K562 (cell line): ENCODE data around the gene MME. TPM values are rescaled to one million over a fixed set of nuclear protein-coding genes. Genes with fewer than 3 reads are reported as not detected.

ENCODE experiments used
- ATAC-seq: fragments of 200-7000 bp; cut with Tn5 transposase; 3 replicates; pipeline ENCODE4 v1.9.1; 2020; ENCODE audit warnings: moderate library complexity
- BruUV-seq: library from RNA; stranded (reverse); fragments of 400-500 nt; replicated peaks from 2 replicates; lab custom pipeline; 2021; lab: Mats Ljungman, UMichigan
- CTCF ChIA-PET: fragments of 300-600 bp; formaldehyde crosslinking; extraction: SDS; loops from one replicate; lab custom pipeline; 2021; ENCODE audit warnings: low intra/inter-chr PET ratio; lab: Yijun Ruan, JAX
- POLR2A ChIA-PET: fragments of 300-600, 350-650 bp; sonication (Branson Sonifier 250); formaldehyde crosslinking; extraction: SDS; loops from one replicate; lab custom pipeline; 2021; ENCODE audit warnings: antibody characterized with exemption, inconsistent platforms; lab: Yijun Ruan, JAX
- DNase-seq, 4 experiments: peaks; one replicate each; pipeline versions ENCODE4 v3.0.0 to v3.0.0-alpha.2; 2011 to 2018; ENCODE audit warnings: low spot score in 3 of 4, mixed read lengths in 3 of 4; ENCODE audit errors: extremely low read depth in 1 of 4
- FAIRE-seq: peaks from 2 replicates; lab custom pipeline; 2011; peaks lifted over from hg19 to GRCh38; lab: Jason Lieb, UNC
- H2AFZ ChIP-seq: 2 replicates; pipeline ENCODE4 v1.6.0; 2011; ENCODE audit warnings: low read depth, low read length, control low read depth, inconsistent platforms
- H3K27ac ChIP-seq: fragments of 200-600 bp; 3 replicates; pipeline ENCODE4 v1.8.0; 2011; ENCODE audit warnings: low read depth, mild to moderate bottlenecking, control low read depth, inconsistent platforms, low read length, moderate library complexity, mixed read lengths; ENCODE audit errors: extremely low read depth
- H3K27me3 ChIP-seq, 2 experiments: fragments of 300-600 bp in 1 of 2; 2 replicates in 1 of 2; 3 replicates in 1 of 2; pipeline versions ENCODE4 v1.6.0 to v1.8.0; 2011; ENCODE audit warnings: inconsistent platforms in 2 of 2, low read length in 2 of 2, mild to moderate bottlenecking in 1 of 2, mixed read lengths in 1 of 2, moderate library complexity in 1 of 2; ENCODE audit not compliant: control insufficient read depth in 2 of 2, insufficient read depth in 2 of 2
- H3K36me3 ChIP-seq: fragments of 300-600 bp; 3 replicates; pipeline ENCODE4 v1.8.0; 2011; ENCODE audit warnings: mild to moderate bottlenecking, low read length, inconsistent platforms; ENCODE audit not compliant: control insufficient read depth, insufficient read depth
- H3K4me1 ChIP-seq, 2 experiments: fragments of 200-600 bp in 1 of 2; replicated peaks in 1 of 2; 2 replicates in 1 of 2; 3 replicates in 1 of 2; pipeline versions ENCODE4 v1.5.1 to v1.8.0; 2011; ENCODE audit warnings: inconsistent platforms in 2 of 2, low read length in 2 of 2, mild to moderate bottlenecking in 1 of 2, mixed read lengths in 1 of 2, moderate library complexity in 1 of 2; ENCODE audit not compliant: control insufficient read depth in 2 of 2, insufficient read depth in 2 of 2
- H3K4me2 ChIP-seq: 2 replicates; pipeline ENCODE4 v1.6.1; 2011; ENCODE audit warnings: low read length, control low read depth, inconsistent platforms, mixed read lengths; ENCODE audit not compliant: insufficient read depth
- H3K4me3 ChIP-seq: fragments of 200-600 bp; sonication (generic), shearing (Covaris generic); 2 replicates; pipeline ENCODE4 v1.5.1; 2016; ENCODE audit warnings: control low read depth, inconsistent platforms
- H3K79me2 ChIP-seq: fragments of 200-600 bp; 3 replicates; pipeline ENCODE4 v1.8.0; 2011; ENCODE audit warnings: low read length, inconsistent platforms; ENCODE audit not compliant: control insufficient read depth, insufficient read depth
- H3K9ac ChIP-seq, 2 experiments: 2 replicates each; pipeline versions ENCODE4 v1.6.0 to v1.6.1; 2011; ENCODE audit warnings: low read depth in 2 of 2, low read length in 2 of 2, control low read depth in 1 of 2, inconsistent platforms in 1 of 2, mild to moderate bottlenecking in 1 of 2, mixed read lengths in 1 of 2; ENCODE audit not compliant: insufficient read depth in 1 of 2
- H3K9me1 ChIP-seq: one replicate; pipeline ENCODE4 v1.6.0; 2011; ENCODE audit warnings: inconsistent platforms, mild to moderate bottlenecking, low read length, moderate library complexity; ENCODE audit not compliant: control insufficient read depth, insufficient read depth
- H3K9me3 ChIP-seq: replicated peaks from 2 replicates; pipeline ENCODE4 v1.5.1; 2011; ENCODE audit warnings: low read depth, low read length, inconsistent platforms; ENCODE audit not compliant: control insufficient read depth, insufficient read depth
- H4K20me1 ChIP-seq: replicated peaks from 2 replicates; pipeline ENCODE4 v1.6.1; 2011; ENCODE audit warnings: low read length, inconsistent platforms, mixed read lengths; ENCODE audit not compliant: control insufficient read depth, insufficient read depth
- ADNP ChIP-seq: fragments of 200-800 bp; sonication (Bioruptor generic); IDR thresholded peaks from 2 replicates; pipeline ENCODE4 v1.6.1; 2016; ENCODE audit warnings: missing genetic modification characterization, missing compliant biosample characterization
- HCFC1 ChIP-seq: IDR thresholded peaks from 2 replicates; pipeline ENCODE4 v1.6.1; 2012; ENCODE audit warnings: low read depth, low read length, improper control_type of control experiment
- HEY1 ChIP-seq: fragments of 250-450 bp; sonication (Bioruptor Pico); IDR thresholded peaks from 2 replicates; pipeline ENCODE4 v1.5.0; 2020; ENCODE audit warnings: mild to moderate bottlenecking, moderate library complexity, borderline replicate concordance
- NONO ChIP-seq, 2 experiments: fragments of 200-400 bp in 1 of 2; fragments of 450-650 bp in 1 of 2; formaldehyde crosslinking in 1 of 2; IDR thresholded peaks; 2 replicates each; pipeline ENCODE4 v1.6.1; 2017; ENCODE audit warnings: low read depth in 2 of 2, mild to moderate bottlenecking in 2 of 2, moderate library complexity in 2 of 2, low read length in 1 of 2
- POLR2AphosphoS5 ChIP-seq: IDR thresholded peaks from 2 replicates; pipeline ENCODE4 v1.6.1; 2011; ENCODE audit warnings: mild to moderate bottlenecking, low read depth, low read length, moderate library complexity; ENCODE audit not compliant: control insufficient read depth, insufficient read depth
- RBM14 ChIP-seq: fragments of 200-400 bp; formaldehyde crosslinking; IDR thresholded peaks from 2 replicates; pipeline ENCODE4 v1.6.1; 2018; ENCODE audit warnings: low read depth, mild to moderate bottlenecking, low read length, moderate library complexity, borderline replicate concordance; ENCODE audit not compliant: insufficient read depth
- ZC3H4 ChIP-seq: sonication (generic); formaldehyde crosslinking; IDR thresholded peaks from 2 replicates; pipeline ENCODE4 v1.9.0; 2021; ENCODE audit warnings: missing genetic modification reagents, borderline replicate concordance
- ZNF239 ChIP-seq: fragments of 250-450 bp; sonication (Bioruptor Pico); IDR thresholded peaks from 2 replicates; pipeline ENCODE4 v1.4.0; 2020; ENCODE audit warnings: mild to moderate bottlenecking
- ZNF444 ChIP-seq: fragments of 250-450 bp; sonication (Bioruptor Pico); IDR thresholded peaks from 2 replicates; pipeline ENCODE4 v1.4.0; 2020; ENCODE audit warnings: mild to moderate bottlenecking, moderate library complexity
- WGBS: fragments of 100-300 bp; shearing (Covaris generic); methylation state at CpG from one replicate; pipeline ENCODE4 v1.1.6; 2016; ENCODE audit warnings: low coverage, mixed read lengths; ENCODE audit not compliant: insufficient coverage; ENCODE audit errors: missing lambda C conversion rate; 5-methylcytosine and 5-hydroxymethylcytosine counted together
- in situ Hi-C: fragments of 300-500 bp; cut with MboI; formaldehyde crosslinking; loops from 4 replicates; pipeline ENCODE4 v1.15.0; 2018; ENCODE audit warnings: inconsistent platforms, mixed read lengths
- intact Hi-C: fragments of 100-400 bp; cut with micrococcal nuclease; formaldehyde crosslinking; loops from 2 replicates; pipeline ENCODE4 v1.14.2; 2022
- polyA plus RNA-seq, 8 experiments: library from polyadenylated mRNA; depleted of rRNA in 4 of 8; stranded (reverse) in 5 of 8; unstranded in 3 of 8; fragments of >200 nt; fragmentation: Nextera tagmentation in 2 of 8; fragmentation: Illumina TruSeq in 1 of 8; extraction: Ambion mirVana in 2 of 8; extraction: Trizol in 1 of 8; gene quantifications; 2 replicates each; pipeline versions ENCODE4 v1.2.1 to v1.2.3, GENCODE V29; 2011 to 2014; ENCODE audit warnings: inconsistent platforms in 1 of 8, missing spikeins in 1 of 8
- total RNA-seq, 7 experiments: library from RNA; depleted of rRNA in 6 of 7; stranded (reverse); fragments of >200 nt in 6 of 7; fragmentation: Illumina TruSeq in 2 of 7; extraction: Trizol in 2 of 7; gene quantifications; 2 replicates each; pipeline versions ENCODE4 v1.2.1 to v1.2.3, GENCODE V29; 2011 to 2021; ENCODE audit warnings: low replicate concordance in 1 of 7
- TF ChIP-seq, protein P1 (sequence below): fragments of 250-450 bp; sonication (Bioruptor Pico); IDR thresholded peaks from 2 replicates; pipeline ENCODE4 v1.9.0; 2021; ENCODE audit warnings: mild to moderate bottlenecking, inconsistent platforms
- TF ChIP-seq, protein P2 (sequence below): fragments of 450-650 bp; formaldehyde crosslinking; IDR thresholded peaks from 2 replicates; pipeline ENCODE4 v1.4.0; 2020; ENCODE audit warnings: mild to moderate bottlenecking, mixed read lengths

The MME gene
- total and polyA plus RNA-seq, 9 of the 15 experiments (the other 6 are each of a cell fraction or from before 2014, with no cell fraction given), result 0.80 to 8.6 (median 2.5) TPM

DNA sequence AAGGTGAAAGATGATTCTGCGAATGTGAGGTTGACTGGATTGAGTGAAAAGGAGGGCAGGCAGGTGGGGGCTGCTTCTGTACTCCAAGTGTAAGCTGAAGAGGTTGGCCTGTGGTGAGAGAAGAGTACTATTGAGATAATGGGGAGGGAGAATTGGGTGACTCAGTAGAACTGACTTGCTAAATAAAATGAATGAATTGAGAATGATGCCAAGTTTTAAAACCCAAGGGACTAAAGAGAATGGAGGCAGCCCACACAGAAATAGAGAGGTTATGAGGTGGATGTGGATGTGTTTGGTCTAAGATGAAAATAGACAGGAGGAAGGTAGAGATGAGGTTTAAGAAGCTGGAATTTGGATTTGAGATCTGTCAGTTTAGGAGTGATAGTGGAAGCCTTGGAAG is 5.9 kb downstream of the MME start:
- DNase-seq (no peak), ATAC-seq (no peak)
- Histone ChIP-seq H3K9me1 (no peaks in the 10 kb centered on the region), H3K9me3 (no peaks in the 10 kb centered on the region), H3K4me3 (no peak overlapping the region), H2AFZ (no peak overlapping the region), H3K27ac (no peak overlapping the region)
- ChIA-PET POLR2A (no interaction called here), CTCF (no interaction called here)
- no TSS peak for BruUV-seq
- in situ Hi-C loops, result no loop called here
- TF ChIP-seq NONO (IDR thresholded peaks at IDR 0.05; ENCODE audit: low read depth in 2 of 2, low read length in 1 of 2), result no peak
- TF ChIP-seq ZNF239 (CRISPR knock-in tag), result no peak
- TF ChIP-seq RBM14, result no peak
- TF ChIP-seq HCFC1, result no peak
- TF ChIP-seq ADNP (tag), result no peak
- no peak for TF ChIP-seq ZNF444
- no peak for TF ChIP-seq ZC3H4
- TF ChIP-seq POLR2AphosphoS5, result no peak
- TF ChIP-seq HEY1, result no peak
- TF ChIP-seq, protein P1, sequence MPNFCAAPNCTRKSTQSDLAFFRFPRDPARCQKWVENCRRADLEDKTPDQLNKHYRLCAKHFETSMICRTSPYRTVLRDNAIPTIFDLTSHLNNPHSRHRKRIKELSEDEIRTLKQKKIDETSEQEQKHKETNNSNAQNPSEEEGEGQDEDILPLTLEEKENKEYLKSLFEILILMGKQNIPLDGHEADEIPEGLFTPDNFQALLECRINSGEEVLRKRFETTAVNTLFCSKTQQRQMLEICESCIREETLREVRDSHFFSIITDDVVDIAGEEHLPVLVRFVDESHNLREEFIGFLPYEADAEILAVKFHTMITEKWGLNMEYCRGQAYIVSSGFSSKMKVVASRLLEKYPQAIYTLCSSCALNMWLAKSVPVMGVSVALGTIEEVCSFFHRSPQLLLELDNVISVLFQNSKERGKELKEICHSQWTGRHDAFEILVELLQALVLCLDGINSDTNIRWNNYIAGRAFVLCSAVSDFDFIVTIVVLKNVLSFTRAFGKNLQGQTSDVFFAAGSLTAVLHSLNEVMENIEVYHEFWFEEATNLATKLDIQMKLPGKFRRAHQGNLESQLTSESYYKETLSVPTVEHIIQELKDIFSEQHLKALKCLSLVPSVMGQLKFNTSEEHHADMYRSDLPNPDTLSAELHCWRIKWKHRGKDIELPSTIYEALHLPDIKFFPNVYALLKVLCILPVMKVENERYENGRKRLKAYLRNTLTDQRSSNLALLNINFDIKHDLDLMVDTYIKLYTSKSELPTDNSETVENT, result no peak
- TF ChIP-seq, protein P2, sequence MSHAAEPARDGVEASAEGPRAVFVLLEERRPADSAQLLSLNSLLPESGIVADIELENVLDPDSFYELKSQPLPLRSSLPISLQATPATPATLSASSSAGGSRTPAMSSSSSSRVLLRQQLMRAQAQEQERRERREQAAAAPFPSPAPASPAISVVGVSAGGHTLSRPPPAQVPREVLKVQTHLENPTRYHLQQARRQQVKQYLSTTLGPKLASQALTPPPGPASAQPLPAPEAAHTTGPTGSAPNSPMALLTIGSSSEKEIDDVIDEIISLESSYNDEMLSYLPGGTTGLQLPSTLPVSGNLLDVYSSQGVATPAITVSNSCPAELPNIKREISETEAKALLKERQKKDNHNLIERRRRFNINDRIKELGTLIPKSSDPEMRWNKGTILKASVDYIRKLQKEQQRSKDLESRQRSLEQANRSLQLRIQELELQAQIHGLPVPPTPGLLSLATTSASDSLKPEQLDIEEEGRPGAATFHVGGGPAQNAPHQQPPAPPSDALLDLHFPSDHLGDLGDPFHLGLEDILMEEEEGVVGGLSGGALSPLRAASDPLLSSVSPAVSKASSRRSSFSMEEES (CRISPR knock-in tag), result no peak
- TF ChIP-seq, all 486 proteins: peak for 0
- Histone ChIP-seq H3K4me2 (no peak overlapping the region), H4K20me1 (no peaks in the 10 kb centered on the region), H3K79me2 (no peaks in the 10 kb centered on the region), H3K27me3 (peaks cover 0 to under 1% of the 10 kb centered on the region in 2 experiments; a peak in 1 of 5 replicates), H3K4me1 (no peaks in the 10 kb centered on the region), H3K9ac (no peak overlapping the region), H3K36me3 (no peaks in the 10 kb centered on the region)
- 7% methylated on average over 1 of the region's 1 CpG for WGBS
- intact Hi-C loops, result no loop called here
- FAIRE-seq, result no peak
